PC-3 (cell line): ENCODE results near the gene RIPOR3. TPM values are rescaled to one million over a fixed set of nuclear protein-coding genes. Genes with fewer than 3 reads are reported as not detected.

Experiments used
- ATAC-seq: fragments of 200-7000 bp; cut with Tn5 transposase; 2 replicates; pipeline ENCODE4 v1.9.1; 2020; ENCODE audit warnings: mild to moderate bottlenecking, moderate library complexity
- BruUV-seq: library from RNA; stranded (reverse); fragments of 400-500 nt; replicated peaks from 2 replicates; lab custom pipeline; 2021; lab: Mats Ljungman, UMichigan
- CTCF ChIA-PET: fragments of 300-600 bp; sonication (Branson Sonifier 250); formaldehyde crosslinking; loops from one replicate; lab custom pipeline; 2022; ENCODE audit warnings: antibody characterized with exemption; lab: Charles Lee
- POLR2A ChIA-PET: fragments of 300-600 bp; sonication (Branson Sonifier 250); formaldehyde crosslinking; loops from one replicate; lab custom pipeline; 2022; ENCODE audit warnings: antibody characterized with exemption; ENCODE audit not compliant: unreplicated experiment; lab: Charles Lee
- DNase-seq: peaks from one replicate; pipeline ENCODE4 v3.0.0-alpha.2; 2015
- H2AFZ ChIP-seq: fragments of 300-600 bp; sonication (generic); 2 replicates; pipeline ENCODE4 v1.6.0; 2016; ENCODE audit warnings: antibody characterized with exemption, low read length
- H3F3A ChIP-seq: fragments of 300-600 bp; sonication (generic); one replicate; pipeline ENCODE4 v1.6.0; 2017; ENCODE audit warnings: antibody characterized with exemption, low read length, control low read depth, mild to moderate bottlenecking; ENCODE audit not compliant: unreplicated experiment
- H3K27ac ChIP-seq: fragments of 300-600 bp; sonication (generic); 2 replicates; pipeline ENCODE4 v1.5.1; 2016; ENCODE audit warnings: mild to moderate bottlenecking, low read length
- H3K27me3 ChIP-seq: fragments of 300-600 bp; sonication (generic); 2 replicates; pipeline ENCODE4 v1.6.1; 2016; ENCODE audit warnings: low read length, mixed read lengths
- H3K36me3 ChIP-seq: fragments of 300-600 bp; sonication (generic); 2 replicates; pipeline ENCODE4 v1.6.1; 2016; ENCODE audit warnings: low read depth, mixed run types, low read length, mixed read lengths
- H3K4me1 ChIP-seq: fragments of 300-600 bp; sonication (generic); 2 replicates; pipeline ENCODE4 v1.5.1; 2016; ENCODE audit warnings: low read length; ENCODE audit not compliant: insufficient read depth
- H3K4me2 ChIP-seq: fragments of 300-600 bp; sonication (generic); 2 replicates; pipeline ENCODE4 v1.6.0; 2016; ENCODE audit warnings: low read length
- H3K4me3 ChIP-seq: fragments of 300-600 bp; sonication (generic); 2 replicates; pipeline ENCODE4 v1.5.1; 2016; ENCODE audit warnings: mild to moderate bottlenecking, low read length, mixed read lengths
- H3K79me2 ChIP-seq: fragments of 300-600 bp; sonication (generic); 2 replicates; pipeline ENCODE4 v1.6.1; 2017; ENCODE audit warnings: low read length, mixed read lengths
- H3K9ac ChIP-seq: fragments of 300-600 bp; sonication (generic); 2 replicates; pipeline ENCODE4 v1.6.0; 2016; ENCODE audit warnings: mild to moderate bottlenecking, low read length
- H3K9me2 ChIP-seq: fragments of 300-600 bp; sonication (generic); replicated peaks from 2 replicates; pipeline ENCODE4 v1.6.1; 2016; ENCODE audit warnings: mixed run types, low read length, mixed read lengths
- H3K9me3 ChIP-seq: fragments of 300-600 bp; sonication (generic); 2 replicates; pipeline ENCODE4 v1.6.1; 2016; ENCODE audit warnings: low read length, mixed read lengths
- H4K20me1 ChIP-seq: fragments of 300-600 bp; sonication (generic); 2 replicates; pipeline ENCODE4 v1.6.1; 2016; ENCODE audit warnings: low read length, mixed read lengths
- EZH2 ChIP-seq: fragments of 300-600 bp; sonication (generic); IDR thresholded peaks from one replicate; pipeline ENCODE4 v1.6.1; 2017; ENCODE audit warnings: antibody characterized with exemption, mild to moderate bottlenecking, low read length; ENCODE audit not compliant: unreplicated experiment
- EZH2phosphoT487 ChIP-seq: fragments of 300-600 bp; sonication (generic); IDR thresholded peaks from 2 replicates; pipeline ENCODE4 v1.6.1; 2018; ENCODE audit warnings: mild to moderate bottlenecking, antibody characterized with exemption, low read length, borderline replicate concordance
- intact Hi-C: fragments of 100-400 bp; cut with micrococcal nuclease; formaldehyde crosslinking; loops from 2 replicates; pipeline ENCODE4 v1.9.0; 2023
- total RNA-seq: library from RNA; depleted of rRNA; stranded (reverse); fragments of >200 nt; gene quantifications from 2 replicates; pipeline ENCODE4 v1.2.3, GENCODE V29; 2014
- TF ChIP-seq, protein P1 (sequence below): fragments of 300-600 bp; sonication (generic); conservative IDR thresholded peaks from 2 replicates; pipeline ENCODE4 v1.5.1; 2017; ENCODE audit warnings: antibody characterized with exemption, low read depth, mild to moderate bottlenecking, low read length

Gene RIPOR3
- total RNA-seq, 1 experiment from 2014 or later: 0.04 TPM

DNA sequence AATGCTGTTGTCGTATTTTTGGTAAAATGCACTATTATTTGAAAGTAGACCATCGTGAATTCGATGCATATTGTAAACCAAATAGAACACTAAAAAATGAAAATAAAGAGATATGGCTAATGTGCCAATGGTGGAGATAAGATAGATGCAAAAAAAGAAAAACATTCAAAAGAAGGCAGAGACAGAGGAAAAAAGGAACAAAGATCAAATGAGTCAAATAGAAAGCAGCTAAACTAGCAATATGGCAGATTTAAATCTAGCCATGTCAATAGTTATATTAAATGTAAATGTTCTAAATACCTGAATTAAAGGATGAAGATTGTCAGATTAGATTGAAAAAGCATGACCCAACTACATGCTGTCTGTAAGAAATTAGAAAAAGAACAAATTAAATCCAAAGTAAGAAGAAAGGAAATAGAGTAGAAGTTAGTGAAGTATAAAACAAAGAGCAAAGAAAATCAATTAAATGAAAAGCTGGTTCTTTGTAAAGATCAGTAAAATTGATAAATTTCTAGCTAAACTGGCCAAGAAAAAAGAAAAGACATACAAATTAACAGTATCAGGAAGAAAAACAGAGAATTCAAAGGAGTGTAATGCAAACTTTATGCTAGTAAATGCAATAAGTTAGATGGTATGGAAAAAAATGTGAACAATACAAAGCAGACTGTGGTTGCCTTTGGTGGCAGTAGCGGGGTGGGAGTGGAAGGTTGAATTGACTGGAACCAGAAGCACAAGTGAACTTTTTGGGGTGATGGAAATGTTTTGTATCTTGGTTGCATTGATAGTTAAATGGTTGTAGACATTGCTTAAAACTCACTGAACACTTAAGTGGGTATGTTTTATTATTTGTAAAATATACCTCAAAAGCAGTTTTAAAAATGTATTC lies 136.4 kb downstream of the RIPOR3 start:
- no peak overlapping the region for H3K4me2 ChIP-seq
- peaks cover 19% of the 10 kb centered on the region for H3K4me1 ChIP-seq
- no peak overlapping the region for H3K27ac ChIP-seq
- ATAC-seq (no peak), DNase-seq (no peak)
- no peaks in the 10 kb centered on the region for H3K9me2 ChIP-seq
- H3F3A ChIP-seq: no peaks in the 10 kb centered on the region
- H3K9me3 ChIP-seq: no peaks in the 10 kb centered on the region
- no peak overlapping the region for H3K4me3 ChIP-seq
- TF ChIP-seq EZH2 (no peak), EZH2phosphoT487 (no peak)
- TF ChIP-seq, protein P1, sequence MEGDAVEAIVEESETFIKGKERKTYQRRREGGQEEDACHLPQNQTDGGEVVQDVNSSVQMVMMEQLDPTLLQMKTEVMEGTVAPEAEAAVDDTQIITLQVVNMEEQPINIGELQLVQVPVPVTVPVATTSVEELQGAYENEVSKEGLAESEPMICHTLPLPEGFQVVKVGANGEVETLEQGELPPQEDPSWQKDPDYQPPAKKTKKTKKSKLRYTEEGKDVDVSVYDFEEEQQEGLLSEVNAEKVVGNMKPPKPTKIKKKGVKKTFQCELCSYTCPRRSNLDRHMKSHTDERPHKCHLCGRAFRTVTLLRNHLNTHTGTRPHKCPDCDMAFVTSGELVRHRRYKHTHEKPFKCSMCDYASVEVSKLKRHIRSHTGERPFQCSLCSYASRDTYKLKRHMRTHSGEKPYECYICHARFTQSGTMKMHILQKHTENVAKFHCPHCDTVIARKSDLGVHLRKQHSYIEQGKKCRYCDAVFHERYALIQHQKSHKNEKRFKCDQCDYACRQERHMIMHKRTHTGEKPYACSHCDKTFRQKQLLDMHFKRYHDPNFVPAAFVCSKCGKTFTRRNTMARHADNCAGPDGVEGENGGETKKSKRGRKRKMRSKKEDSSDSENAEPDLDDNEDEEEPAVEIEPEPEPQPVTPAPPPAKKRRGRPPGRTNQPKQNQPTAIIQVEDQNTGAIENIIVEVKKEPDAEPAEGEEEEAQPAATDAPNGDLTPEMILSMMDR: no peak
- BruUV-seq: no TSS peak
- H3K9ac ChIP-seq: no peak overlapping the region
- H4K20me1 ChIP-seq: no peaks in the 10 kb centered on the region
- H3K36me3 ChIP-seq: no peaks in the 10 kb centered on the region
- ChIA-PET POLR2A (interaction anchor here (0.5 kb wide), 1 partner anchor 496 kb away, joined by 5 read pairs; no protein-coding TSS in a partner anchor), CTCF (no interaction called here)
- intact Hi-C loops: no loop called here
- H3K27me3 ChIP-seq: no peaks in the 10 kb centered on the region
- H2AFZ ChIP-seq: no peak overlapping the region
- H3K79me2 ChIP-seq: peaks cover 29% of the 10 kb centered on the region

DNA sequence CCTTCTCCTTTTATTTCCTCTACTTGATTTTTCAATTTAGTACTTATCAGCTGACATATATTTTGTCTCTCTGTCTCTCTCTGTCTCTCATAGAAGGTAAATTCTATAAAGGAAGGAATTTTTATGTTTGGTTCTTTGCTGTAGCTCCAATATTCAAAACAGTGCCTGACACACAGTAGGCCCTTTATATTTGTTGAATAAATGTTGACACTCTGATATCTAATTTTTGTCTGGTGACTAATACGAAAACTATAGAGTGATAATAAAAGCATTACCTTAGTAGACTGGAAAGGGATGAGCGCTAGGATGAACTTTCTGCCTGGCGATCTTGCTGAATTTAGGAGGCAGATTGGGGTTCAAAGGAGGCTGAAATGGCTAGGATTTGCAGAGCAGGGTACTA lies 138.4 kb downstream of the RIPOR3 start:
- no TSS peak for BruUV-seq
- H3K4me1 ChIP-seq: peaks cover 4% of the 10 kb centered on the region
- ChIA-PET CTCF (no interaction called here), POLR2A (no interaction called here)
- H4K20me1 ChIP-seq: no peaks in the 10 kb centered on the region
- H2AFZ ChIP-seq: no peak overlapping the region
- H3F3A ChIP-seq: no peaks in the 10 kb centered on the region
- no peak overlapping the region for H3K27ac ChIP-seq
- no peak overlapping the region for H3K4me3 ChIP-seq
- H3K27me3 ChIP-seq: no peaks in the 10 kb centered on the region
- ATAC-seq: no peak
- intact Hi-C loops: no loop called here
- no peak overlapping the region for H3K4me2 ChIP-seq
- H3K9me3 ChIP-seq: no peaks in the 10 kb centered on the region
- H3K9ac ChIP-seq: no peak overlapping the region
- TF ChIP-seq, protein P1: no peak
- TF ChIP-seq EZH2: no peak
- TF ChIP-seq EZH2phosphoT487: no peak
- no peaks in the 10 kb centered on the region for H3K9me2 ChIP-seq
- no peaks in the 10 kb centered on the region; the same call in 1 of the 2 replicates for H3K36me3 ChIP-seq
- DNase-seq: no peak
- peaks cover 33% of the 10 kb centered on the region; the same call in 1 of the 2 replicates for H3K79me2 ChIP-seq

DNA sequence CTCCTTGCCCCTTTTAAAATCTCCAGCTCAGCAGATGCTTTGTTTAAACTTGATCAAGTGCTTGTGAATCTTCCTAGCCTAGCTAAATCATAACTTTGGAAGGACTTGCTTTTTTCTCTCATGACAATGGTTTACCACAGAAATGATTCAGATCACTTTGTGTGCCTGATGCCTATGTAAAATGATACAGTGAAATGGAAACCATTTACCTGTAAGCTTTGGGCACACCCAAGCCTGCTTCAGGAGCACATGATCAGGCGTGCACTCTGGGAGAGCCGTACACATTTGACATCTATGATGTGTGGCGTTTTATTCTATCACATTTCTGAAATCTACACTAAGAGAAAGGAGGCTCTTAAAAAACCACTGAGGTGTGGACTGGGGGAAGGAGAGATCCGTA lies 140.1 kb downstream of the RIPOR3 start:
- no peak overlapping the region for H3K9ac ChIP-seq
- H3F3A ChIP-seq: no peaks in the 10 kb centered on the region
- no peaks in the 10 kb centered on the region for H3K4me1 ChIP-seq
- ATAC-seq (no peak), DNase-seq (no peak)
- H2AFZ ChIP-seq: no peak overlapping the region
- no peaks in the 10 kb centered on the region for H3K27me3 ChIP-seq
- peaks cover 34% of the 10 kb centered on the region; the same call in 1 of the 2 replicates for H3K79me2 ChIP-seq
- ChIA-PET POLR2A (no interaction called here), CTCF (no interaction called here)
- no peaks in the 10 kb centered on the region for H3K9me3 ChIP-seq
- no peaks in the 10 kb centered on the region for H3K9me2 ChIP-seq
- H3K4me2 ChIP-seq: no peak overlapping the region
- H3K36me3 ChIP-seq: no peaks in the 10 kb centered on the region; the same call in 1 of the 2 replicates
- H4K20me1 ChIP-seq: no peaks in the 10 kb centered on the region
- TF ChIP-seq, protein P1: no peak
- TF ChIP-seq EZH2 (no peak), EZH2phosphoT487 (no peak)
- H3K27ac ChIP-seq: no peak overlapping the region
- no TSS peak for BruUV-seq
- intact Hi-C loops: no loop called here
- H3K4me3 ChIP-seq: no peak overlapping the region
